ENCODE results near the gene N4BP2L2.

Gene N4BP2L2

DNA sequence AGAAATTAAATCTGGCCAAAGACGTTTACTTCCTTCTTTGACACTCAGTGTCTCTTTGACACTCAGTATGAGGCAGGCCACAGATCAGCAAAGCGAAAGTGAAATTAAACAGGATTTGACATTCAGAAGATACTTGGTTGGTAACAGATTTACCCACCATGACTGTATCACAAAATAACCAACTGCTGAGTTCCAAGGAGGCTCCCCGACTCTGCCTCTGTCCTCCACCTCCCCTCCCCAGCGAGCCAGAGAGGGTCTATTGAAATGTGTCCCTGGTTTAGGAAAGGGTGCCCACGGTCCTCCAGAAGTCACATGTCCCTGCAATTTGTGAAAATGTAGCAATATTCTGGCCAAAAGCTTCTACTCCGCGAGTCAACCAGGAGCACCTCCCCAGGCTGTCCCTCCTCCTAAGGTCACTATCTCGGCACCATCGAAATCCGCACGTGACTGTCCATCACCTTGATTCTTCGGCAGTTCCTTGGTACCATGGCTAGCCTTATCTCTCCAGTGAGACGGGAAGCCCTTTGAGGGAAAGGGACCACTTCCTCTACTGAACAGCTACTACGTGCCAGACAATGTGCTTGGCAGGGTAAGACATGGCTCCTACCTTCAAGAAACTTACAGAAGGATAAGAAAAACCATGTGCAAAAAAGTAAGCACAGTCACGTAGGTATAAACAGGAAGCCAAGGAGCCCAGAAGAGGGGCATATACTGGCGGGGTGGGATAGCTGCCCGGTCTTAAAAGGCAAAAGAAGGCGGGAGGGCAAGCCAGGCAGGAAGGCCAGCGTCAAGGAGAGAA lies 112.2 kb downstream of the N4BP2L2 start:
- peak; percentile 22 for DNase-seq (ENCODE audit: low spot score)

DNA sequence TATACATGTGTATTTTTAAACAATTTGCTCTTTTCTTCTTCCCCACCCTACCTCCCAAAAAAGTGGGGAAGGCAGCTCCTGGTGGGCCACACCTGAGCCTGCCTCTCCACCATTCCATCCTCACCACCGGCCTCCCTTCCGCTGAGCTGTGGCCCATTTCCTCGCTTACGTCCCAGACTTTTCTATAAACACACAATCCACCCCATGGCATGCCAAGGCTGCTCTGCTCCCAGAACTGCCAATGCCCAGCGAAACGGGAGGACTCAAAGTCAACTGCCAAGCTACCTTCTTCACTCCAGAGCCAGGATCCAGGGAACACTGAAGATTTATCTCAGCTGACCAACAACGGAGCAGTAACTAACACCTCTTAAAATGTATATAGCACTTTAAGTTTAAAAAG lies 113.4 kb downstream of the N4BP2L2 start:
- no peak for DNase-seq (ENCODE audit: low spot score)

GRCh38 chr13:32423592-32423991 lies 115.0 kb downstream of the N4BP2L2 start:
- no peak for DNase-seq (ENCODE audit: low spot score)

DNA sequence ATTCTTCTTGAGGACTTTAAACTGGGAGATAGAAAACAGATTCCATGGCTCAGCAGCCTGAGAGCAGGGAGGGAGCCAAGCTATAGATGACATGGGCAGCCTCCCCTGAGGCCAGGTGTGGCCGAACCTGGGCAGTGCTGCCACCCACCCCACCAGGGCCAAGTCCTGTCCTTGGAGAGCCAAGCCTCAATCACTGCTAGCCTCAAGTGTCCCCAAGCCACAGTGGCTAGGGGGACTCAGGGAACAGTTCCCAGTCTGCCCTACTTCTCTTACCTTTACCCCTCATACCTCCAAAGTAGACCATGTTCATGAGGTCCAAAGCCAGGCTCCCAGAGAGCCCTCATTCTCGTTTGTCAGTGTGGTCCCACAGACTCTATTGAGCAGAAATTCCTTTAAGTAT lies 118.7 kb downstream of the N4BP2L2 start:
- DNase-seq (ENCODE audit: low spot score), result no peak

- no peak for DNase-seq (ENCODE audit: low spot score)
Measured at GRCh38 chr13:32417995-32418394, 120.6 kb downstream of the N4BP2L2 start.

DNA sequence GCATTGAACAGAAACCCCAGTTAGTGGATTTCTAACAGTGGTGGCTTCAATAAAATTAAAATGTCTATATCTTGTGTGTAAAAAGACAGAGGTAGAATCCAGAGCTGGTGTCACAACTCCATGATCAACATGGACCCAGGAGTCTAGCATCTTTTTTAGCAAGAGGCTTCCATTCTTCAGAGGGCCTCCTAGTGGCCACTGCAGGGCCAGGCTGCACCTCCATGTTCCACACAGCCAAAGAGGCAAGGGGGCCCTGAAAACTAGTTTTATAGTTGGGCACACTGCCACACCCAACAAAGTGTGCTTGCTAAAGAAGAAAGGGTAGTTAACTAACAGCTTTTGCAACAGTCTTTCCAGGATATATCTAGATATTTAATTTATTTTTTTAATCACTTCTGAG lies 123.6 kb downstream of the N4BP2L2 start:
- DNase-seq (ENCODE audit: low spot score), result no peak

GRCh38 chr13:32414580-32414979 lies 124.0 kb downstream of the N4BP2L2 start:
- no peak for DNase-seq (ENCODE audit: low spot score)

- no peak for DNase-seq (ENCODE audit: low spot score)
Measured at GRCh38 chr13:32413284-32413683, 125.3 kb downstream of the N4BP2L2 start.

DNA sequence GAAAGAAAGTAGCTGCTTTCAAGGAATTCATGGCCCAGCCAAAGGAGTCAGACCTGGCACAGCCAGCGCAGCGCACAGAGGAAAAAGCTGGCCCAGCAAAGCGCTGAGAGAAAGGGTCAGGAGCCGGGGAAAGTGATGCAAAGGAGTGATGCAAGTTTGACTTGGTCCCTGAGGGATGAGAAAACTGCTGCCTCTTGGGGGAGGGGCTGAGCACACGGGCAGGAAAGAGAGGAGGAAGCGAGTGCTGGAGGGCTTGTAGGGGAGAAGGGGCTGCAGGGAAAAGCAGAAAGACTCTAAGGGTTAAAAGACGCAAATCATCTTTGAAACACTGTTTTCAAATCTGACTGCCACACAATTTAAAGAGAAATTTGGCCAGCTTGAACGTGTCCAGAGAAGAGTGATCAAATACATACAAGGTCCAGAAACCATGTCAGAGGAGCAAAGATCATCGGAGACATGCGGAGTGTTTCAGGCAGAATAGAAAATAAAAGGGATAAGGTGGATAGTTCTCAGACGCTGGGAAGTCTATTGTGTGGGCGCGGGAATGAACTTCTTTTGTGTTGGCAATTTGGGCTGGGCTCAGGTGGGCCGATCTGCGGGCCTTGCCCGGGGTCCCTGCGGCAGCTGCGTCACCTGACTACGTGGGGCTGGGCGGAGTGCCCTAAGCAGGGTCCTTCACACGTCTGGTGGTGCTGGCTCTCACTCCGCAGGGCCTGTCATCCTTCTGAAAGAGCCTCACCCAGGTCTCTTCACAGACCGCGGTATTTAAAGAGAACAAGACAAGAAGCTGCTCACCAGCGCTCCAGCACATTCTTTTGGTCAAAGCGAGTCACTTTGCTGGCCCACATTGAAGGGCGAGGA lies 128.8 kb downstream of the N4BP2L2 start:
- peak; percentile 27 for DNase-seq (ENCODE audit: low spot score)

DNA sequence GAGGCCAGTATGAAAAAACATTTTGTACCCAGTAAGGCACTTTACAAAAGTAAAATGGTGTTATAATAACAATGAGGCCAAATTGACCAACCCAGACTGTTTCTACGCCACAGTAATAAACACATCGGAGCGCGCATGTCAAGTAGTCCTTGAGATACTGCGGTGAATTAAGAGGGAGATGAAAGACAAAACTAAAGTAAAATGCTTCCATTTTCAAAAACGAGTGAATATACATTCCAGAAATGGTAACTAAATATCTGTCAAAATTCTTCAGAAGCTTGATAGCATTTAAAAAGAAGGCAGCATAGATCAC lies 129.6 kb downstream of the N4BP2L2 start:
- no peak for DNase-seq (ENCODE audit: low spot score)

GRCh38 chr13:32408296-32409000 lies 130.1 kb downstream of the N4BP2L2 start:
- no peak for DNase-seq (ENCODE audit: low spot score)

GRCh38 chr13:32407854-32408253 lies 130.7 kb downstream of the N4BP2L2 start:
- DNase-seq (ENCODE audit: low spot score), result no peak

- DNase-seq (ENCODE audit: low spot score), result no peak
Measured at GRCh38 chr13:32403108-32403507, 135.5 kb downstream of the N4BP2L2 start.

DNA sequence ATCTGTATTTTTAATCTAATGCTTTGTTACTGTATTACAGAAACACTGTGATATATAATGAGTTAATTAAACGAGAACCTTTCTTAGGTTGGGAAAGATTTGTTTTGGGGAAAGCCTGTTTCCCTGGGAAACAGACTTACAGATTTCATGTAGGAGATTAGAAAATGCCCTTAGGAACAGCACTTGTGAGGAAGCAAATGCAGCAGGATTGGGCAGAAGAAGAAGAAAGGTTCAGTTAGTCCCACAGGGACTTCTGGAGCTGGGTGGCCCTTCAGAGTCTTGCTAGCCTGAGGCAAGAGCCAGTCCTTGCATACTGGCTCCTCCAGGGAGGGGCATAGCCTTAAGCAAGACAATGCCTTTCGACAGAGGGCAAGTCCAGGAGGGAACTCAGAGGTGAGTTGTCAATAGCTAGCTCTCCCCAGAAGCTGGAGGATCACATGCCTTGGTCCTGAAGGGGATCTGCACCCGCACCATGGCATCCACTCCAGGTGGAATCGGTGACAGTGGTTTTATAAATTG lies 147.4 kb downstream of the N4BP2L2 start:
- DNase-seq (ENCODE audit: low spot score), result no peak

GRCh38 chr13:32390484-32390883 lies 148.1 kb downstream of the N4BP2L2 start:
- DNase-seq (ENCODE audit: low spot score), result no peak

DNA sequence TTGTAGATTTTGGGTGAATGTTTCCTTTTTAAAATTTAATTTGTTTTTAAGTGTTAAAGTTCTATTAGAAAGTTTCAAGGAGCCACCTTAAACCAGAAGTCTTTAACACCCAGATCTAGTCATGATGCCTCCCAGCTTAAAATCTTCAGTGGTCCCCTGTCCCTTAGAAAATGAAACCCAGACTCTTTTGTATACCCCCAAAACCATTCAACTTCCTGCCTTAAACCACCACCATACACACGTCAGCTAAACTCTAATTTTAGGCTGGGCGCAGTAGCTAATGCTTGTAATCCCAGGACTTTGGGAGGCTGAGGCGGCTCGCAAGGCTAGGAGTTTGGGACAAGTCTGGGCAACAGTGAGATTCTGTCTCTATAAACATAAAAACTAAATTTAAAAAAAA lies 148.5 kb downstream of the N4BP2L2 start:
- no peak for DNase-seq (ENCODE audit: low spot score)

DNA sequence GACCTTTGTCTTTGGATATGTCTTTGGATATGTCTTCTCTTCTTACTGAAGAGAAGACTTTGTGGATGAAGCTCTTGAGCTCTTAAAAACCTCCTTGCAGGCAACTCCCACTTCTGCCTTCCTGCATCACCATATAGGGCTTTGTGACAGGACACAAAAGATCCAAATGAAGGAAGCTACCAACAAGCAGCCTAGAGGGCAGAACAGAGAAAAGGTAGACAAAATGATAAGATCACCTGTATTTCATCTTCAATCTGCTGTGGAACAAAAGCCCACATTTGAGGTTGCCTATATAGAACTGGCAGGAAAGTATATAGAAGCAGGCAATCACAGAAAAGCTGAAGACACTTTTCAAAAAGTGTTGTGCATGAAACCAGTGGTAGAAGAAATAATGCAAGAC lies 153.2 kb downstream of the N4BP2L2 start:
- DNase-seq (ENCODE audit: low spot score), result no peak

- no peak for DNase-seq (ENCODE audit: low spot score)
Measured at GRCh38 chr13:32384702-32385101, 153.9 kb downstream of the N4BP2L2 start.

GRCh38 chr13:32383836-32384618 lies 154.6 kb downstream of the N4BP2L2 start:
- no peak for DNase-seq (ENCODE audit: low spot score)
